GM18868 (cell line): ENCODE measurements around the gene POU5F2.

ENCODE experiments used
- ATAC-seq: cut with Tn5 transposase; IDR thresholded peaks from one replicate; pipeline ENCODE4 v1.9.1; 2021; ENCODE audit warnings: mild to moderate bottlenecking, moderate library complexity; ENCODE audit not compliant: unreplicated experiment

POU5F2 gene

DNA sequence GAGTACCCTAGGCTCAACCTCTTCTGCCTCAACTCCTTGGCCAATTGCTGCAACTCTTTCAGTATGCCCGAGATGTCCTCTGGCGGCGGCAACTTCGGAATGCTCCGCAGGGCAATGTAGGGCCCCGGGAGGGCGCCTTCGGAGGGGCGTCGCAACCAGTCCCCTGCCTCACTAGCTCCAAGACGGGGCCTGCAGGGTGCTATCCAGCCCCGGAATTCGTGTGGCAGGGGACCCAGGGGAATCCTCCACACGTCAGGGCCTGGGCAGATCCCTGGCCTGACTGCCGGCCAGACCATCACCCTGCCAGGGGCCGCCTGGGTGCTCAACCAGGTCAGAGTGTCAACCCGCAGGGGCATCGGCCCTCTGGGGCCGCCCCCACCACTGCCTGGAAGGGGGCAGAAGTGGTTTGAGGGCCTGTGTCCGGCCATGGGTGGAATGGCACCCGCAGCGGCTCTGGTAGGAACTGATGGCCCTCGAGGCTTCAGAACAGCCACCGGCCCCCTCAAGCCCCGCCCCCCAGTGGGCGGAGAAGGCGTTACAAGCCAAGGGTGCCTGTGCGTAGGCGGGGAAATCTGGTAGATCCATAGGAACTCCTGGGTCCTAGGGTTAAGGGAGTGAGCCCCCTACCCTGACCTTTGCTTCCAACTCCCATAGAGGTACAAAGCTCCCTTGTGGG, at the start of gene POU5F2:
Gene POU5F2, minus strand, starts transcription at position 465 of the 676 bp plus-strand sequence. Its CDS starts 37 bp downstream, at position 428.
- no peak for ATAC-seq

DNA sequence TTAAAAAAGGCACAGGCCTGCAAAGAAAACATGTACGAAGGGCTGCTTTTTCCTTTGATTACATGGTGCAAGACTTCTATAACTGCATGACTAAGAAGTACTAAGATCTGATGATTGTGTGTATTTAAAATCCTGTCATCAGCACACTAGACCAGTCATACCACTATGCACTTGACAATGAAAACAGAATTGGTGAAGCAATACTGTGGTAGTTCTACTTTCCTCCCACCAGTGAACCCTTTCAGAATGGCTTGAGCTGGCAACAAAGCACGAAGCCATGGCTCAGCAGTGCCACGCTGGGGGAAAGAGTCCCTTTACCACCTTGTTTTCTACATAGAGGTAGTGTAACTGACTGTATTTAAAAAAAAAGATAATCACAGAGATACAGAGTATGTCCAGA, 49.0 kb upstream of the POU5F2 start:
- no peak for ATAC-seq

DNA sequence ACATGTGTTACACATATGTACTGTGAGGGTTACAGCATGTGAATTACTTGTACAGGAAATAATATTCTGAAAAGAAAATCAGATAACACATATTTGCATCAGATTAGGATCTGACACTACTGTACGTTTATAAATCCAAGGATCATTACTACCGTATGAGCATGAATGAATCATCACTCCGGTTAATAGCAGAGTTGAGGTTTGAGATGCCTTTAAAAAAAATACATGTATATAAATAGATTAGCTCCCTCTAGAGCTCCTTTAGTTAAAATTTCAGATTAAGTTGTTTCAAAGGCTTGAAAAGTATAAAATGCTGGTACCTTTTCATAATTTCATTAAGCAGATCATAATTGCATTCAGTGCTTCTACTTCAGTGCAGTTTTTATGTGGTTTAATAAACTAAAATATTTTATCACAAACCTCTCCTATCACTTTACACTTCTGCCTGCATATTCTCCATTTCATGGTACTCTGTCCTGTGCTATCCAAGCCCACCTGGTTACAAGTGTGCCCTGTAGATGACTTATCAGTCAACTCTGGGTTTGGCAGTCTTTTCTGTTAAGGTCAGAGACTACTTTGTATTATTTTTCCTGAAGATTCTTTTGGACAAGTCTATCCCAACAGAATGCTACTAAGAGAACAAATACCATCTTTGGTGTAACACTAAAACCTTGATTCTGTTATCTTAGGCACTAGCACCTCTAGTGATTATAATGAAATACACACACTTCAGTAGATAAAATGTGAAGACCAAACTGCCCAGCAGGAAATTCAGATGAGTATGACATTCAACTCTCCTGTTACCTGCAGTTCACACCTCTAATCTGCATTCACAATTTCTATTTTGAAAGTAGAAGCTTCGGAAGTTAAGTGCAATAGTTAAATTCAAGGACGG, 48.0 kb upstream of the POU5F2 start:
- no peak for ATAC-seq

DNA sequence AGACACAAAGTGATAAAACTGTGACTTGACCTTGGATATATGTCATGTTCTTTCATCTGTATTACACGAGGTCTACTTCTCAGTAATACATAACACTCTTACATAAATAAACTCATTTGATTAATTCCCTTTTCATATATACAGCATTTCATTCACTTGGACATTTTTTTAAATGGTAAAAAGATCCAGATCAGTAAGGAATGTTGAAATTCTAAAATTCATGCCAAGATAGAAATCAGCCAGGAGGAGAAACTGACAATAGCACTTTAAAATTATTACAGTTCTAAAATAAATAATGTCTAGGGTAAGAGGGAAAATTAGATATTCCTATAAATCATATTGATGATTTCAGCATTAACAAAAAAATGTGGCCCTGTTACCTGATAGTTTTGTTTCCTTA, 46.2 kb upstream of the POU5F2 start:
- no peak for ATAC-seq

DNA sequence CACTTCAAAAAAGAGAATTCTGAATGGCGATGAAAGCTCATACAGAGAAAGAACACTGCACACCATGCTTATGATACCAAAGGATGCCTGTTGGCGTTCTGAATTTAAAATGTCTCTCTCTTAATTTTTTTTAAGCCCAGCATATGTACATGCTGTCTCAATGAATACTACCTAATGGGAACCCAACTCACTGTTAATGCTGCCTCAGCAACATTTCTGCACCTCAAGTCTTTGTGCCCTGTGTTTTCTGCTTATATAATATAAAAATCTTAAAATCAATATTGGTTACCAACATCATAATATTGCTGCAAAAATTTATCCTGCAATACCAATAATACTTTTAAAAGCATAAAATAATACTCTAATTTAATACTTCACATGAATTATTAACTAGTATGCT, 44.1 kb upstream of the POU5F2 start:
- ATAC-seq = no peak

- ATAC-seq = no peak
These were observed 41.6 kb upstream of the POU5F2 start for GRCh38 chr5:93782978-93783377.

- ATAC-seq = no peak
These were observed 36.2 kb upstream of the POU5F2 start for GRCh38 chr5:93777620-93778019.

DNA sequence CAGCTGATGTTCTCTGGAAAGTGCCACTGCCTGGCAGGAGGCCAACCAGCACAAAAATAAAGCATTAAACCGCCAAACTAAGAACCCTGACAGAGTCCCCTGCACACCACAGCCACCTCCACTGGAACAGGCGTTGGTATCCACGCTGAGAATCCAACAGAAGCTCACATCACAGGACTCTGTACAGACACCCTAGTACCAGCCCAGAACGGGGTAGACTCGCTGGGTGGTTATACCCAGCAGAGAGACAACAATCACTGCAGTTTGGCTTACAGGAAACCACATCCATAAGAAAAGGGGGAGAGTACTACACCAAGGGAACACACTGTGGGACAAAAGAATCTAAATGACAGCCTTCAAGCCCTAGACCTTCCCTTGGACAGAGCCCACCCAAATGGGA, 15.0 kb upstream of the POU5F2 start:
- no peak for ATAC-seq

DNA sequence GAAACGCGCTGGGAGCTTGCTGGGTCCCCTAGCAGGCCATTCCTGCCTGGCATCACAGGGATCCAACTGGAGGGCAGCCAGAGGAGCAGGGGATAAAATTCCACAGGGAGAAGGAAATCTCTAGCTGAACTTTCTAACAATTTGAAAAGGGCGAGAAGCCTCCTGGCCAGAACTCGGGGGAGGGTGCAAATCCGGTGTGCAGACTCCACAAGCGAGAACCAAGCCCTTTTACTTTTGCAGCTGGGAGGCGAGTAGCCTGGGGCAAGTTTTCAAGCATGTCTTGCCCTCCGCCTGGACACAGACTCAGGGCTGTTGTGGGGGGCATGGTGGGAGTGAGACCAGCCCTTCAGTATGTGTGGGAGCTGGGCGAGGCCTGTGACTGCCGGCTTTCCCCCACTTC, 14.3 kb upstream of the POU5F2 start:
- no peak for ATAC-seq

DNA sequence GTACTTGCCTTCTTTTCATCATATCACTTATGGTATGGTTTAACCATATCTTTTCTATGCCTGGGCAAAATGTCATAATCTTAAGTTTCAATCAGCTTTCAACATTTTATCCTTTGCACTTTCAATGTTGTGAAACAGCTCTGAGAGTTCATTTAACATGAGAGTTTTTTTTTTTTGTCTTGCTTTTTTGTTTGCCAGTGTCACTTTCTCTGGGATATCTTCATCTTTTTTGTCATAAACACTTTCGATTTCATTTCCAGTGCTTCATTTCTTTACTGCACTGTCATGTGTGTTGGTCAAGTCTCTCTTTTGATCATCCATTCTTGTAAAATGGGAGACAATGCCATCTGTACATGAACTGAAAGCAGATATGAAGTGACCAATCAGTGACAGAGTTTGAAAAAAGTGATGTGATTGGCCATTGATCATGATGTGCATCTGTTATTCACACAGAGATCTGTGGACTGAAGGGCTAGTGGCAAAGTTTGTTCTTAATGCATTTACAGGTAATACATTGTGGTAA, 7.5 kb upstream of the POU5F2 start:
- ATAC-seq = no peak

DNA sequence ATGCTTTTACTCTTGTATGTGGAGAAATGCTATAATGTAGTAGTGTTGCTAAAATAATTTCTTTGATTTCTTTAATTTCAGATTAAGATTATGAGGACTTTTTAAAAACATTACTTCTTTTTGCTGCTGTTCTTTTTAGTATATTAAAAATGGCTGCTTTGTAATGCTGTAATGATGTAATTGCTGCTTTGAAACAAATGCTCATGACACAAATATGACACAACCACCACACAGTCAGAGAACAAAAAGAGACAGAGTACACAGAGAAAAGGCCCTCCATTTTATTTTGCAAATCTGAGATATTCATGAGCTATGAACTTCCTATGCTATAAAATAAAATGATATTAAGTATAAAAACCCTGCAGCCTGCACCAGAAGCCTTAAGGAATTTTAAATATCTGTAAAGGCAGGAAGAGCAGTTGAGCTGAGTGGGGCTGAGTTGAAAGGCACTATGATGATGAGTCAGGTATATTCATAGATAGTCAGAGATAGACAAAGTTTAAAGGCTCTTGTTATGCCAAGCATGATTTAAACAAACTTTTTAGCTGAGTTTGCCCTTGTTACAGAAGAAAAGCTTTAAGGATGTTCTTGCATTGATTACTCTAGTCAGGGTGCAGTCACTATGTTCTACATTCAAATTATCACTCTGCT, 5.1 kb upstream of the POU5F2 start:
- ATAC-seq = no peak

GRCh38 chr5:93736284-93736683, 5.1 kb downstream of the POU5F2 start:
- no peak for ATAC-seq

DNA sequence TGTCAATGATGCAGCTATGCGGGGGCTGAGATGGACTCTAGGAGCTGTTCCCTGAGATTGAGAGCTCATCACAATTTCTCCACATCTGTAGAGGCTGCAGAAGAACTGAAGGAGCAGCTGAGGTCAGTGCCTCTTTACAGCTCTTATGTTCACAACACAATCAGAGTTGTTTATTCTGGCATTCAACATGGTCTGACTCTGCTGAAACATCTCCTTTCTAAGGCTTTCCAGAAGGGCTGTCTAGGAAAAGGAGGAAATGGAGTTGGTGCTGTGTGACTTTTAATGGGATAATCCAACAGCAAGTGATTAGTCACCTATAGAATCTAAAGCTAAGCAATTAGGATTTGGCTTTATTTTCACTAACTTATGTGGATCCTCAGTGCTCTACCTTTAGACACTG, 6.0 kb downstream of the POU5F2 start:
- no peak for ATAC-seq

DNA sequence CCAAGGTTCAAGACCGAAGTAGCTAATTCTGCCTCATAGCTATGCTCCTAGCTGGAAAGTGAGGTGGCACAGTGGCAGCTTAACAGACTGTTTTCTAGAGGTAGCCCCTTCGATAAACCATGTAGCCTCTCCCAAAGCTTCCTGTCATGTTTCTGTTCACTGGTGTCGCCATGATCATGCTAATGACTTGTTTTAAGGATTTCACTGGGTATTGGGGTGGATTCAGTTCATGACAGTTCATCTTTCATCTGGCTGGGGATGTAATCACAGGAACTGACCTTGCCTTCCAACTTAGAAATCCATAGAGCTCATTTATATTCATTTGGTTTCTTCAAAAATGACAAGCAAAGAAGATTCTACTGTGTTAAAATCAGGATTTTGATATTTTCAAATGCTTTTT, 9.4 kb downstream of the POU5F2 start:
- no peak for ATAC-seq

- no peak for ATAC-seq
These were observed 14.8 kb downstream of the POU5F2 start for GRCh38 chr5:93726595-93726994.

- no peak for ATAC-seq
These were observed 16.6 kb downstream of the POU5F2 start for GRCh38 chr5:93724791-93725190.

DNA sequence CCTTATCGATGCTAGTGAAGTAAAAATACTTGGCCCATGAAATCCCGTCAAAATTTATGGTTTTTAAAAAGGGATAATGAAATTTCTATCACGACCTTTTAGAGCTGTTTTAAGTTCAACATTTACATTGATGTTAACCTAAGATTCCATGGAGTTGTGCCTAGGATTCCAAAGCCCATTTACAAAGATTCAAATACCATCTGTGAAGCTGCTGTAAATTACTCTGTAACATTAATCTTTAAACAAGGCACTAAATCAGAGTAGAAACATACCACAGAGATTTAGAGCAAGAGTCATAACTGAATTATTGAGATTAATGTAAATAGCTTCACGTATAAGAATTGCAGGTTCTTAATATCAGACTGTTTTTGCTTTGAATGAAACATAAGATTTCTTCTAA, 17.7 kb downstream of the POU5F2 start:
- ATAC-seq = no peak

DNA sequence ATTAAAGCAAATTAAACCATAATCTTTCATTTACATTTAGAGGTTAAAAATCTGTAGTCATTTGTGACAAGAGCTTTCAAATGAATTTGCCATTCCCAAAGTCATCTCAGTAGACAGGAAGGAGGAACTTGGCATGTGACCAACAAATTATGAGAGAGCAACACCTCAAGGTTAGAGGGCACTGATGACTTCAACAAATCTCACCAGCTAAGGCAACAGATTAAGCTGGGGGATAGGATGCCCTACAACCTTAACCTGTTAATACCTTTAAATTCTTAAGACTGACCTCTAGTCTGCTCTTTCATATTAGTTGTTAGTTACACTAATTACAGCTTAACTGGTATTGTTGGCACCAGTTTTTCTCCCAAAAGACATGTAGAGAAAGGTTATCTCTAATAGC, 18.4 kb downstream of the POU5F2 start:
- no peak for ATAC-seq

GRCh38 chr5:93722588-93722987, 18.8 kb downstream of the POU5F2 start:
- ATAC-seq = no peak

DNA sequence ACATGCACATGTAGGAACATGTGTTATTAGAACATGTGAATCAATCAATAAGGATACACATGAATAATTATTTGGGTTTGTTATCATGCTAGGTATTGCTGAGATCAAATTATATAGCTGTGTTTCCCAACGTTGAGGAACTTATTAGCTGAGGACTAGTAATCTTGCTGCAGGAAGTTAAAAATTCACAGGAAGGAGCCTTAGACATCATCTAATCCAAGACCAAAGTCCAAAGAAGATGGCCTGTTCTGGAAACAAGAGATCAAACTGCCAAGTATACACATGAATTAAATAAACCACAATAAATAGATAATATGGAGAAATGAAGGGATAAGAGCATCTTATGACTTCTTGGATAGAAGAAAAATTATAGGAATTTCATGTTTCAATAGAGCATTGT, 19.9 kb downstream of the POU5F2 start:
- ATAC-seq = no peak

DNA sequence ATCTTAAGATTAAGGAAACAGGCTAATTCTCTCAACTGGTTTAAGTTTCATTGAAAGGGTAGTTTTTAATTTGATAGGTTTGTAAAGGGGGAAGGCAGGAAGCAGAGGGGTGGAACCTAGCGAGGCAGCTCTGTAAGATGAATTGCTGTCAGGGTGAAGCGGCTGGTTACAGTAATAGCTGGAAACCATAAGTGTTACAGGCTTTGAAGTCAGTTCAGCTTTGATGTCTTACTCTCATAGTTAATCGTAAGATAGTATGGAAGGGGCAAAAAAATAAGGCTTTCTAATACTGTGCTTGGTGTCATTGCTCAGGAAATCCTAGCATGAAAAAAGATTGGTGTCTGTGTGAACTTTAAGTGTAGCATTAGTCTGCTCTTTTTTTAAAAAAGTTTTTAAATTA, 20.3 kb downstream of the POU5F2 start:
- ATAC-seq = no peak

- ATAC-seq = no peak
These were observed 24.2 kb downstream of the POU5F2 start for GRCh38 chr5:93717162-93717561.
